ENCODE data around the gene PPP1R37. TPM values are rescaled to one million over a fixed set of nuclear protein-coding genes. Genes with fewer than 3 reads are reported as not detected.

Gene PPP1R37
- polyA plus RNA-seq, 3 donors = 0.10 to 11.8 (median 0.22) TPM

DNA sequence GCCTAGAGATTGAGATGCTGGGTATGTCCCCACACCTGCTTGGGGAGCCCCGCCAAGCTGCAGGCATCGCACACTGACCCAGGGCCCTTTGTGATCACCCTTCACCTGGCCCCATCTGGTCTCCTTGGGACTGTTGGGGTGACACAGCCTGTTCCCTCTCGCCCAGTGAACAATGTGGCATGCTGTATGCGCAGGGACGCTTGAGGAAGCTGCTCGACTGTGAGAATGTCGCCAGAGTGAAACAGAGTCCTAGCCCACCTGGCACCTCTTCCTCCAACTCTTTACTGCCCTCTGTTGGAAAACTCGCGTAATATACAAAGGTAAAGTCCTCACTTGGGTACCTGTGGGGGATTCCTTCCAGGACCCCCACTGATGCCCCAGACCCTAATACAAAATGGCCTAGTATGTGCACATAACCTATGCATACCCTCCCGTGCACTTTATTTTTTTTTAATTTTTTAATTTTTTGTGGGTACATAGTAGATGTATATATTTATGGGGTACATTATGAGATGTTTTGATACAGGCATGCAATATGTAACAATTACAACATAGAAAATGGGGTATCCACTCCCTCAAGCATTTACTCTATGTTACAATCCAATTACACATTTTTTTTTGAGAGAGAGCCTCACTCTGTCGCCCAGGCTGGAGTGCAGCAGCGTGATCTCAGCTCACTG, 94.6 kb downstream of the PPP1R37 start:
- Mint-ChIP-seq H3K27ac (no peak overlapping the region), H3K9me3 (peaks cover 0 to 12% (median 0%) of the 10 kb centered on the region in 7 donors), H3K36me3 (peaks cover 3 to 4% of the 10 kb centered on the region in 2 donors), H3K4me1 (peaks cover 29% of the 10 kb centered on the region), H3K27me3 (ENCODE audit: low read depth in 3 of 3) (peaks cover 0 to 6% (median 2%) of the 10 kb centered on the region in 3 donors), H3K4me3 (no peak overlapping the region)
- Histone ChIP-seq H3K4me1 (ENCODE audit: control insufficient read depth in 1 of 2, insufficient read depth in 2 of 2, low read length in 2 of 2) (peaks cover 22 to 30% of the 10 kb centered on the region in 2 donors), H2AFZ (ENCODE audit: insufficient read depth, low read depth, low read length, poor library complexity, severe bottlenecking) (no peak overlapping the region), H4K20me1 (ENCODE audit: insufficient read depth, low read length) (peaks cover 18% of the 10 kb centered on the region), H3K27ac (ENCODE audit: low read depth in 1 of 2, low read length in 2 of 2) (no peak overlapping the region), H3K9me3 (replicated peaks in 1 of 2; ENCODE audit: control insufficient read depth in 1 of 2, insufficient read depth in 1 of 2, low read length in 2 of 2) (no peaks in the 10 kb centered on the region), H3K4me3 (replicated peaks in 1 of 3; ENCODE audit: low read depth in 2 of 3, low read length in 3 of 3) (no peak overlapping the region), H3K9ac (ENCODE audit: insufficient read depth, low read length, poor library complexity, severe bottlenecking) (no peak overlapping the region), H3K79me2 (ENCODE audit: insufficient read depth, low read length) (peaks cover 5% of the 10 kb centered on the region), H3K27me3 (ENCODE audit: control insufficient read depth in 2 of 2, insufficient read depth in 2 of 2, low read length in 2 of 2) (no peaks in the 10 kb centered on the region), H3K4me2 (replicated peaks; ENCODE audit: extremely low read depth, low read length, poor library complexity, severe bottlenecking) (no peak overlapping the region), H3K36me3 (replicated peaks in 1 of 2; ENCODE audit: control insufficient read depth in 1 of 2, insufficient read depth in 2 of 2, low read length in 2 of 2) (no peaks in the 10 kb centered on the region)
- peak in 1 of 3 donors; percentile 32 for DNase-seq
- TF ChIP-seq, protein P1, sequence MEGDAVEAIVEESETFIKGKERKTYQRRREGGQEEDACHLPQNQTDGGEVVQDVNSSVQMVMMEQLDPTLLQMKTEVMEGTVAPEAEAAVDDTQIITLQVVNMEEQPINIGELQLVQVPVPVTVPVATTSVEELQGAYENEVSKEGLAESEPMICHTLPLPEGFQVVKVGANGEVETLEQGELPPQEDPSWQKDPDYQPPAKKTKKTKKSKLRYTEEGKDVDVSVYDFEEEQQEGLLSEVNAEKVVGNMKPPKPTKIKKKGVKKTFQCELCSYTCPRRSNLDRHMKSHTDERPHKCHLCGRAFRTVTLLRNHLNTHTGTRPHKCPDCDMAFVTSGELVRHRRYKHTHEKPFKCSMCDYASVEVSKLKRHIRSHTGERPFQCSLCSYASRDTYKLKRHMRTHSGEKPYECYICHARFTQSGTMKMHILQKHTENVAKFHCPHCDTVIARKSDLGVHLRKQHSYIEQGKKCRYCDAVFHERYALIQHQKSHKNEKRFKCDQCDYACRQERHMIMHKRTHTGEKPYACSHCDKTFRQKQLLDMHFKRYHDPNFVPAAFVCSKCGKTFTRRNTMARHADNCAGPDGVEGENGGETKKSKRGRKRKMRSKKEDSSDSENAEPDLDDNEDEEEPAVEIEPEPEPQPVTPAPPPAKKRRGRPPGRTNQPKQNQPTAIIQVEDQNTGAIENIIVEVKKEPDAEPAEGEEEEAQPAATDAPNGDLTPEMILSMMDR (IDR thresholded peaks at IDR 0.05) = peak; percentile 65
- intact Hi-C loops (cut with micrococcal nuclease) = loop anchor here in 1 of 2 donors (5.0 kb wide), 1 partner anchor 90 kb away; no protein-coding TSS in a partner anchor
- 39% methylated on average over 11 of the region's 12 CpGs for WGBS (ENCODE audit: insufficient coverage)

DNA sequence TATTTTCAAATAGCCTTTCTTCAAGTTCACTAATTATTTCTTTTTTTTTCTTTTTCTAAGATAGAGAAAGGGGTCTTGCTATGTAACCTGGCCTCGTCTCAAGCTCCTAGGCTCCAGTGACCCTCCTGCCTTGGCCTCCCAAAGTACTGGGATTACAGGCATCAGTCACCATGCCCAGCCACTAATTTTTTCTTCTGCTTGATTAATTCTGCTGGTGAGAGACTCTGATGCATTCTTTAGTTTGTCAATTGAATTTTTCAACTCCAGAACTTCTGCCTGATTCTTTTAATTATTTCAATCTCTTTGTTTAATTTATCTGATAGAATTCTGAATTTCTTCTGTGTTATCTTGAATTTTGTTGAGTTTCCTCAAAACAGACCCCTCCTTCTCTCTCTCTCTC, 97.0 kb downstream of the PPP1R37 start:
- H2AFZ ChIP-seq (ENCODE audit: insufficient read depth, low read depth, low read length, poor library complexity, severe bottlenecking) = no peak overlapping the region
- Mint-ChIP-seq H3K27me3 (ENCODE audit: low read depth in 3 of 3) (peaks cover 0 to 6% (median 2%) of the 10 kb centered on the region in 3 donors), H3K4me1 (peaks cover 8% of the 10 kb centered on the region), H3K4me3 (no peak overlapping the region), H3K36me3 (no peaks in the 10 kb centered on the region), H3K27ac (no peak overlapping the region), H3K9me3 (peaks cover 0 to 12% (median 0%) of the 10 kb centered on the region in 7 donors)
- H3K27ac ChIP-seq (ENCODE audit: low read depth in 1 of 2, low read length in 2 of 2) = no peak overlapping the region
- H4K20me1 ChIP-seq (ENCODE audit: insufficient read depth, low read length) = peaks cover 8% of the 10 kb centered on the region
- no peaks in the 10 kb centered on the region for H3K27me3 ChIP-seq (ENCODE audit: control insufficient read depth in 2 of 2, insufficient read depth in 2 of 2, low read length in 2 of 2)
- TF ChIP-seq, protein P1 (IDR thresholded peaks at IDR 0.05) = no peak
- peaks cover 6% of the 10 kb centered on the region in 2 donors for H3K4me1 ChIP-seq (ENCODE audit: control insufficient read depth in 1 of 2, insufficient read depth in 2 of 2, low read length in 2 of 2)
- no peak overlapping the region for H3K9ac ChIP-seq (ENCODE audit: insufficient read depth, low read length, poor library complexity, severe bottlenecking)
- no peak overlapping the region for H3K4me2 ChIP-seq (replicated peaks; ENCODE audit: extremely low read depth, low read length, poor library complexity, severe bottlenecking)
- intact Hi-C loops (cut with micrococcal nuclease) = loop anchor here in 1 of 2 donors (5.0 kb wide), 1 partner anchor 93 kb away; no protein-coding TSS in a partner anchor
- WGBS (ENCODE audit: insufficient coverage) = no CpG with 5 or more reads among the region's 1 CpG
- H3K9me3 ChIP-seq (replicated peaks in 1 of 2; ENCODE audit: control insufficient read depth in 1 of 2, insufficient read depth in 1 of 2, low read length in 2 of 2) = no peaks in the 10 kb centered on the region
- H3K4me3 ChIP-seq (replicated peaks in 1 of 3; ENCODE audit: low read depth in 2 of 3, low read length in 3 of 3) = no peak overlapping the region
- H3K79me2 ChIP-seq (ENCODE audit: insufficient read depth, low read length) = no peaks in the 10 kb centered on the region
- DNase-seq = no peak
- no peaks in the 10 kb centered on the region for H3K36me3 ChIP-seq (replicated peaks in 1 of 2; ENCODE audit: control insufficient read depth in 1 of 2, insufficient read depth in 2 of 2, low read length in 2 of 2)
